ENCODE measurements around the gene SCAMP1. TPM values are rescaled to one million over a fixed set of nuclear protein-coding genes. Genes with fewer than 3 reads are reported as not detected.

Gene SCAMP1
- total RNA-seq, 1 experiment from 2014 or later, result 36.0 TPM

DNA sequence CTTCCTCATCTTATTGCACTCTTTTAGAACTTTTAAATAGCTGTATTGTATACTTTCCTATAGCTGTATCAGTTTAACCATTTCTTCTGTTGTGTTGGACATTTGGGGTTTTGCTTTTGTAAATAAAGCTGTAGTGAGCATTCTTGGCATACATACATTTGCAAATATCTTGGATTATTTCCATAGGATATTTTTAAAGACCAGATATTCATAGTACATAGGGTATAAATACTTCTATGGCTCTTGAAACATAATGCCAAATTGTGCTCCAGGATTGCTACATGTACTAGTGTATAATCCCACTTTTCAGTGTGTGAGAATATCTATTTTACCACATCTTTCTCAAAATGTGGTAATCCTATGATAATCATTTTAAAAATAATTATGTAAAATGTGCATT, 51.2 kb downstream of the SCAMP1 start:
- peaks cover 0 to 19% (median 4%) of the 10 kb centered on the region in 3 experiments; a peak in 4 of 7 replicates for H3K36me3 Mint-ChIP-seq (ENCODE audit: insufficient read depth in 1 of 3, low read depth in 3 of 3)
- no peak overlapping the region for H4K91ac ChIP-seq (ENCODE audit: insufficient read length, low read depth, low read length)
- H4K20me1 ChIP-seq (ENCODE audit: control insufficient read depth, insufficient read depth, insufficient read length), result no peaks in the 10 kb centered on the region
- H3K4me2 ChIP-seq (ENCODE audit: insufficient read depth, insufficient read length, low read length), result no peak overlapping the region
- H3K9ac ChIP-seq (ENCODE audit: extremely low read depth, insufficient read length, low read length), result no peak overlapping the region
- no peaks in the 10 kb centered on the region for H3K9me3 ChIP-seq (ENCODE audit: control insufficient read depth, low read depth, low read length)
- H4K5ac ChIP-seq (ENCODE audit: insufficient read length, low read depth, low read length), result no peak overlapping the region
- no peak overlapping the region for H2BK5ac ChIP-seq (ENCODE audit: insufficient read length, low read length)
- H2BK15ac ChIP-seq (ENCODE audit: low read depth, low read length), result no peak overlapping the region
- H4K8ac ChIP-seq (replicated peaks; ENCODE audit: insufficient read length, low read depth, low read length), result no peak overlapping the region
- H3K56ac ChIP-seq (ENCODE audit: insufficient read length, low read depth, low read length), result no peak overlapping the region
- no peak overlapping the region for H2BK20ac ChIP-seq (ENCODE audit: low read depth, low read length, poor library complexity, severe bottlenecking)
- H3K18ac ChIP-seq (ENCODE audit: insufficient read length, low read depth, low read length), result no peak overlapping the region
- H2AFZ ChIP-seq (ENCODE audit: low read length), result no peak overlapping the region
- H3K27ac Mint-ChIP-seq, result no peak overlapping the region
- no peak for DNase-seq
- no peak for TF ChIP-seq CTCF (conservative IDR thresholded peaks at IDR 0.05)
- peaks cover 6% of the 10 kb centered on the region for H3K79me1 ChIP-seq (ENCODE audit: insufficient read depth, low read depth, low read length, poor library complexity, severe bottlenecking)
- peaks cover 2% of the 10 kb centered on the region; the same call in 1 of the 2 replicates for H3K79me2 ChIP-seq (ENCODE audit: insufficient read depth, low read length)
- H3K14ac ChIP-seq (ENCODE audit: insufficient read depth, low read length), result no peak overlapping the region
- no peak overlapping the region for H2BK120ac ChIP-seq (ENCODE audit: low read depth, low read length, poor library complexity, severe bottlenecking)
- H3K23me2 ChIP-seq (ENCODE audit: insufficient read length, low read depth, low read length, poor library complexity, severe bottlenecking), result no peaks in the 10 kb centered on the region
- no peak overlapping the region for H3K23ac ChIP-seq (ENCODE audit: insufficient read length, low read depth, low read length)
- H3K4me1 Mint-ChIP-seq, result peaks cover 0 to 18% of the 10 kb centered on the region in 2 experiments; a peak in 3 of 4 replicates
- H3T11ph ChIP-seq (ENCODE audit: low read length), result no peak overlapping the region
- no peak overlapping the region for H2AK5ac ChIP-seq (ENCODE audit: insufficient read length, low read length)
- no peaks in the 10 kb centered on the region for H3K9me3 Mint-ChIP-seq
- no peak overlapping the region for H3K4me3 Mint-ChIP-seq
- no peak overlapping the region for H2BK12ac ChIP-seq (ENCODE audit: insufficient read length, low read depth, low read length)
- H3K4me1 ChIP-seq (ENCODE audit: insufficient read depth, low read length), result no peaks in the 10 kb centered on the region
- H3K27ac ChIP-seq (ENCODE audit: insufficient read length, low read depth, low read length), result no peak overlapping the region
- no peaks in the 10 kb centered on the region for H3K27me3 Mint-ChIP-seq (ENCODE audit: low read depth)
- H3K27me3 ChIP-seq (ENCODE audit: insufficient read depth, low read length), result no peaks in the 10 kb centered on the region
- H3K4ac ChIP-seq (ENCODE audit: low read depth, low read length), result no peak overlapping the region
